SW 1271 (cell line): Measurements from ENCODE around the gene CHI3L1.
A peak's percentile ranks its signal among the peaks of the same experiment; 100 is the strongest.

Experiments used
- DNase-seq, 2 experiments: peaks; one replicate each; lab custom pipeline; 2025; lab: John Stamatoyannopoulos, UW

CHI3L1 gene

DNA sequence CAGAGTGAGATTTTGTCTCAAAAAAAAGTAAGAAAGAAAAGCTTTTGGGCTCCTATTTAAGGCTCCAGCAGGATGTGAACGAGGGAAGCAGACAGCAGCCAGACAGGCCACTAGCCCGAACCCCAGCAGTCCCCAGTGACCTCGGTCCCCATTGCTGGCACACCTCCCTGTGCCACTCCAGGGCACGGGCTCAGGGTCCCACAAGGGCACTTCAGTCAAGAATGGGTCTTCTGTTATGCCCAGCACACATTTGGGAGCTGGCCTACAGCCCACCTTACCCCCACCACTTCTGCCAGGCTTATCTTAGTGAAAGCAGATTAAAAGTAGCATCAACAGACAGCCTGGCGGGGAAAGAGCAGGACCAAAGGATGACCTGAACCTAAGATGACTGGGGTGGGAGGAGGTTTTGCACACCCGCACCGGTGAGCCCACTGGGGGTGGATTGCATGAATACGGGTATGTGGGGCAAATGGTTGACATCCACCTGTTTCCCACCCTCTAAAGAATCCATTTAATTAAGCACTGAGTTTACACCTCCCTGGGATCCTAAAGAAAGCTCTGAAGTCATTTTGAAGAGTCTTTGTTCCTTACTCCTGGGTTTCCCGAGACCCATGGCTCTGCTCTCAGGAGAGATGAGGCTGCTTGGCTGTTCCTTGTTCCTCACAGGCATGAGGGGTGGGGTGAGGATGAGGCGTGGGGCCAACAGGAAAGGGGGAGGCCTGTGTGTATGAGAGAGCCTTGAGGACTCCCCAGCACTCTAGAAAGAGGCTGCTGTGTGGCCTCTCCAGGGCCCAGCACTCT is 4.7 kb downstream of the CHI3L1 start:
- DNase-seq = no peak

DNA sequence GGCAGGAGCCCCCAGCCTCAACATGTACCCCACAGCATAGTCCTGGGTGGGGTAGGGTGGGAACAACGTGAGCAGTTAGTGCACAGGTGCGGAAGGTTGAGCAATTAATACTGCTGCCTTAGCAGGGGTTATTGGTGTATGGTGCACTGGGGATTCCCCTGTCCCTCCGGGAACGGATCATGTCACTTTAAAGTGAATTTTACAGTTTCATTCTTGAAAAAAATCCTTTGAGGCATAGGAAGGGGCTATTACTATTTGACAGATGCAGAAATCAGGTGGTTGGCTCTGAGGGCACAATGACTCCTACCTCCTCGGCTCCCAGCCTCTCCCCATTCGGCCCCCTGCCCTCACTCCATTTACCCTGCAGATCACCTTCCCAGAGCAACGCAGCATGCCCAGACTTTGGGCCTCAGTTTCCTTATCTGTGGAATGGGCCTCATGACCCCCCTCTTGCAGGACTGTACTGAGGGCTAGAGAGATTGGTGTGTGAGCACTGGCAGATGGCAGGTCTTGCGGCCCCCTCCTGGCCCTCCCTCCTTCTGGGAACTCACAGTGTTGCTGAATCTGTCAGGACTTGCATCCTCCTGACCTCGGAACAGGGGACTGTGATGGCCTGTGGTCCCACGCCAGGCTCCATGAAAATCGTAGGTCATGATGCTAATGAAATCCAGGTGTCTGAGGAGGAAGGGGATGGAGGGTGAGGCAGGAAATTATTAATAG is 5.7 kb downstream of the CHI3L1 start:
- DNase-seq = no peak

DNA sequence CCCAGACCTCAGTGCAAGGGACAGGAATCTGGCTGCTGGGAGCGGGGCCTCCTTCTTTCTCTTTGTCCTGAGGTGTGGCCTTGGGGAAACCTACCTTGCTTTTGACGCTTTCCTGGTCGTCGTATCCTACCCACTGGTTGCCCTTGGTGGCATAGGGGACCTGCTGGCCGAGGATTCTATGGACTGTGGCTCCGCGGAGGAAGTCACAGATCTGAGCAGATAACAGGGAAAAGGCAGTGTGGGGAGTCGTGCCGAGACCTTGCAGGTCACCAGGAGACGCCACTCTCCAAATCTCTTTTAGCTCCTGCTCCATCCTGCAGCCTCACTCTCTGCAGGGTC is 6.9 kb downstream of the CHI3L1 start:
- DNase-seq = no peak

DNA sequence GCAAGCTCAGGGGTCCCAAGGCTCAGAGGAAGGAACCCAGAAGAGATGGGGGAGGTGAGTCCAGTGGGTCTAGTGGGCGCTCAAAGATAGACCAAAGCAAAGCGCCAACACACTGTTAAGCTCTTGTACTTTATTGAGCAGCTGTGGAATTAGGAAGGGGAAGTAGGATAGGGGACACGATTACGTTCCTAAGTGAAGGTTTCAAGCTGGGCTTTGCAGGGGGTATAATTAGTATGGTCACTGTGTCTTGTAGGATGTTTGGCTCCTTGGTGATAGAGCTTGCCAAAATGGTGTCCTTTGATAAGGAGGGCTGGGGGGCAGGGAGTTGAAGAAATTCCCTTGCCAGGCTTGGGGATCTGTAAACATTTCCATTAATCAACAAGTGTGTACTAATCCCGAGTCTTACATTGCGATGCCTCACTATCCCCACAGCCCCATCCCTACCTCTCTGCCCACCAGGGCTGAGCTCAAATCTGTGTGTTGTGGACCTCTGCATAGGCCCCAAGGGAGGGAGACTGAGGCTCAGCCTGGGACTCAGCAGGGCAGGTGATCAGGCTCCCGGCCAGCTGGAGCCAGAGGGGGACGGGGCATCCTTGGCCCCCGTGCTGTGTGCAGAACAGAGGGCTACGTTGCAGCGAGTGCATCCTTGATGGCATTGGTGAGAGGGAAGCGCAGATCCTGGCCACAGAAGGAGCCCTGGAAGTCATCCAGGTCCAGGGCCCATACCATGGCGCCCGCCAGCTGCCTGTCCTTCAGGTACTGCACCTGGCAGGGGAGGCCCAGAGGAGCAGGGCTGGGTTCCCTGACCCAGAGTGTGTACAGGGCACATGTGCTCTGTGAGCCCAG is 7.5 kb downstream of the CHI3L1 start:
- no peak for DNase-seq

DNA sequence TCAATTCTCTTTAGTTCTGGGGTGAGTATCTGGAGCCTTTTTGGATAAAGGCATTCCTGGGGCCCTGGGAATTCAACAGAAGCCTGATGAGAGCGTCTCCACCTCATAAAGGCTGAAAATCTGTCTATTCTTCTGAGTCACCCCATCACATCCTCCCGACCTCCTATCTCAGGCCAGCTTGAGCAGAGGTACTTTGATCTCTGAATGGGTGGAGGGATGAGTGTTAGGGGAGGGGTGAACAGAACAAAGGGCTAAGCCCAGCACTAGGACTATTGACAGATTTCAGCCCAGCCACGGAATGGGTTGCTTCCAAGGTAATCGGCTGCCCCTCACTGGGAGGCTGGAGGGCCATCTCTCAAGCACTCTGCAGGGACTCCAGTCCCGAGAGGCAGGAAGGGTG is 8.4 kb downstream of the CHI3L1 start:
- no peak for DNase-seq

DNA sequence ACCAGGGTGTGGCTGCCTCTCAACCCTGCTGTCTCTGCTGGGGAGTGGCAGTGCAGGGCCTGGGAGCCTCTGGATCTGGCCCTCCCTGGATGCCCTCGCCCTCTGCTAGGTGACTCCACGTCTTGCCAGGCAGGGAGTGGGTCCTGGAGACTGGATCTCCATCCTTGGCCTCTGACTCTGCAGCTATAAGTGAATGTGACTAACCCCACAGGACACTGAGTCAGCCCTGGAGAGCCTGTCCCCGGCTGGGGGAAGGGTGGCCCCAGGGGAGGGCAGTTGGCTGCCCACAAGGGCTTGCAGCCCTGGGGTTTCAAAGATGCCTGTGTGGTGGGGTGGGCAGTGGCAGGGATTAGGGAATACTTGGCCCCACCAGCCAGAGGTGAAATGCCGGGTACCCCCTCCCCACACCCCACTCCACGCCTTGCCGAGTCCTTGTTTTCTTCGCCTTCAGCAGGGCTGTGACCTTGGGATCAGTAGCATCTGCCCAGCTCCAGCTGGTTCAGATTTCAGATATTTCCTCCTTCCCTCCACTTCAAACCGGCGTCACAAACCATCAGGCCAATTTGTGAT is 8.9 kb downstream of the CHI3L1 start:
- DNase-seq = peak in 1 of 2 experiments; percentile 1

DNA sequence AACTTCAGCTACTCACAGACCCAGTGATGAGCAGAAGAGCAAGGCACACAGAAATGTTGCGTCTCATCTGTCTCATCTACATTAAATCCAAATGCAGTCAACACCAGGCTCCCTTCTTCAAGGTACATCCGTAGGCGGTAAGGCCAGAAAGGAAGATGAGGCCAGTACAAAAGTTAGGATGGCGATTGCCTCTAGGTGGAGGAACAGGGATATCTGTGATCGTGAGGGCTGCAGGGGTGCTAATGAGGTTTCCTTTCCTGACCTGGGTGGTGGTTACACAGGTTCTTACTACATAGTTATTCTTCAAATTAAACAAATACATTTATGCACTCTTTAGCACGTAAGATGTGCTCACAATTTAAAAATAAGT is 9.5 kb downstream of the CHI3L1 start:
- DNase-seq = no peak

DNA sequence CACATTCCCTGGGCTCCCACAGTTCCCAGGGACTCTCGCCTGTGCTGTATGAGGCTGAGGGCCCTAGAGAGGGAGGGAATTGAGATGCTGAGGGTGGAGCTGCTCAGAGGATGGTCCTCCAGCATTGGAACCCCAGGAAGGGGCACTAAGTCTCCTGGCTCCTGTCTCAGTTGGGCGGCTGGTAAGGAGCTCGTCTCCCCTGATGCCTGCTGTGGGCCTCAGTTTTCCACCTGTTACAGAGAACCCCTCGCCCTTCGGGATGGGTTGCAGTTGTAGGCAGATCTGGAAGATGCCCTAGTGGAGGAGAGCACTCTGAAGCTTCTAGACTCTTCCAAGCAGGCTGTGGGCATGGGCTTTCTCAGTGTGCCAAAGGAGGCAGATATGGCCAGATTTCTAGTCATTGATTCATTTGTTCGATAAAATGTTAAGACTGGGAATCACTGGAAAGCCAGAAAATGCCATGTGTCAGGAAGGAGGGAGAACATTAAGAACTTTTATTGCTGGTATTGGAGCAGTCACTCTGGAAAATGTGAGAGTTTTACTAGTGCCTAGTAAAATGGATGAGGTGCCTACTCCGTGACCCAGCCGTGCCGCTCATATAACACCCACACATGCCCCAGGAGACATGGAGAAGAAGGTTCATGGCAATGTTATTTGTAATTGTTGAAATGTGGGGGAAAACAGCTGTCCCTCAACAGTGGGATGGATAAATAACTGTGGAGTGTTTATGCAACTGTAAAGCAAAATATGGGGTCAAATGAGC is 10.1 kb downstream of the CHI3L1 start:
- DNase-seq = no peak

DNA sequence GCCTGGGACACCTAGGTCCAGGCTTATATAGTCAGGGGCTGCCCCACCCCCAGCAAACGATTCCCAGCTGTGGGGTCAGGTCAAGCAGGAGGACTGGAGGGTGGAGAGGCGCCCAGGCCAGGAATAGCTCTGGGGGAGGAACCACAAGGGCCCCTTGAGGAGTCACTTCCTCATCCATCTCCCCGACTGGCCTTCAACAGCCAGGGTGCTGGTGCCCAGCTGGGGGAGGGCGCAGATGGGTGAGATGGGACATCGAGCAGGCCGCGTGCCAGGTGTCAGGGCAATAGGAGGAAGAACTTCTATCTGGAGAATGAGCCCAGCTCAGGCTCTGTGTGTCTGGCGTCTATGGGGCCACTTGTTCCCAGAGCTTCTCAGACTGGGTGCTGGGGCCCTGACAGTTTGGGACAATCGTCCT is 10.7 kb downstream of the CHI3L1 start:
- DNase-seq = no peak

DNA sequence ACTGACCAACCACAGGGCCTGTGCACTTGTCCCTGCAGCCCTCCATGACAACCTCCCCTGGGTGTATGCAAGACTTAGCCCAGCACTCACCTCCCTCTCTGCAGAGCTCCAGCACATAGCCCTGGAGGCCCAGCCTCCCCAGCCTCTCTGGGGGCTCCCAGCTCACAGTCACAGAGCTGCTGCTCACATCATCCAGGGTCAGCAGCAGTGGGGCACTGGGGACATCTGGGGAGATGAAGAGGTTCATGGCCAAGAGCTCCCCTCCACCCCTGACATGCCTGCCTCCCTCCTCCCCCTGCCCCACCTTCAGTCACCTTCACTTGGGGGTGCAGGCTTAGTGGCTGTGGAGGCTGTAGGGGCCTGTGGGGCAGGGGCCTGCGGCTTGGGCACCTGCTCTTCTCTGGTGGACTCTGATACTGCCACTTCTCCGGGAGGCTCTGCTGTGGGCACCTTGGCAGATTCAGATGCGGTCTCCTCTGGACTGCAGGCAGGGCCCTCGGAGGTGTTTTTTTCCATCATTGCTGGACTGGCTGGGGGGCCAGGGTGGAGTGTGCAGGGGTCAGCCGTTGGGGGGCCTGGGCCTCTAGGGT is 11.2 kb downstream of the CHI3L1 start, which contains the start of gene MYBPH:
Gene MYBPH (minus strand): TSS at position 590 of the 590 bp plus-strand sequence. CDS start 71 bp downstream, at position 519.
- DNase-seq = no peak

DNA sequence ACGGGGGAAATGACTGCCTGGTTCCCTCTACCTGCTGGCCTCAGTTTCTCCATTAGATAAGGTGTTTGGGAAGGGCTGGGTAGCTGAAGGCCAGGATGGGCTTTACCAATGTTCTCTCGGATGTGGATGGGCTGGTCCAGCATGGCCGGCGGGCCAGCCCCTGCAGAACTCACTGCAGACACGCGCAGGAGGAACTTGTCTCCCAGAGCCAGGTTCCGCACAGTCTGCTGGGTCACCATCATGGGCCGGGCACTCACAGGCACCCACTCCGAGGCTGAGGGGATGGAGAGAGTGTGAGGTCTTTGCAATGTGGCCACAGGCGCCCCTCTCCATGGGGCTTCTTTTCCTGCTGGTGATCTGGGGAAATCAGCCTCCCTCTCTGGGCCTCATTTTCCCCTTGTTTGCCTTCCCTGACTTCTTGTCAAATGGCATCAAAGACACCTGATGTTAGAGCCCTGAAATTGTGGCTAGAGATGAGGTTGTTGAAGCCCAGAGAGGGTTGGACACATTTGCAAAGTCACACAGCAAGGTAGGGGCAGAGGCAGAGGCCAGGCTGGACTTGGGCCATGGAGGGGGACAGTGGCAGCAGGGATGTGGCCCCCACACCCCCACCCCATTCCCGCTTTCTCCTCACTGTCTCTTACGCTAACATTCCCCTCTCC is 12.0 kb downstream of the CHI3L1 start:
- no peak for DNase-seq

DNA sequence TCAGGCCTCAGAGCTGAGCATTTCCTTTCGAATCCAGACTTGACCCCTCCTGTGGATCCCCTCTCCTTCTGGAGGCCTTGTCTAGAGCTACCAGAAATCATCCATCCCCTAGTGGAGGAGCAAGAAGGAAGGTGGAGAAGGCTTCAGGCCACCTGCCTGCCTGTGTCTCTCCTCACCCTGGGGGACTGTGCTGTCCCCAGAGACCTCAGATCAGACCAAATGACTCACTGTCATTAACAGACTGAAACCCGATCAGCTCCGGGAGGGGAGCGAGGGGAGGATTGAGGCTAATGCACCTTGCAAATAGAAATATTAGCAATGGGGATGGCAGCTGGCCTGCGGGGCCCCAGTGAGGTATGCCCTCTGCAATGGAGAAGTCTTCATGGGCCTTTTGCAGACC is 12.9 kb downstream of the CHI3L1 start:
- DNase-seq = no peak

DNA sequence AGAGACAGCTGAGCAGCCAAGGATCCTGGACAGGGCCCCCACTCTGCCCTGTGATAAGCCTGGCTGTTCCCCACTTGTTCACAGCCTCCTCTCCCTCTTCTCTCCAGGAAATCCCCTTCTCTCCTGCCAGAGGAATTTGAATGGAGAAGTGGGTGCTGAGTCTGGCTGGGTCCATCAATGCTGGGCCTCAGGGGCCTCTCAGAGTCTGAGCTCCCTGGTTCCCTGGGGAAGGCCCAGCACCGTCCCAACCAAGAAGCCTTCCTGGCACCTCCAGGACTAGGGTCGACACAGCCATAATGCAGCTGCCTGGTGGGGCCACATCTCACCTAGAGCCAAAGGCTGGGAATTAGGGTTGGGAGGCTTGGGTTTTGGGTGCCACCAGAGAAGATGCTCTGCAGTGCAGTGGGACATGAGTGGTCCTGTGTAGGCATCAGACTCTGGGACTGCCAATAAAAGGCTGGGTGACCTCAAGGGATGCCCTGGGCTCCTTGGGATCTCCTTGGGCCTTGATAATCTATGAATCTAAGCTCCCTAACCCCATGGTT is 13.4 kb downstream of the CHI3L1 start:
- no peak for DNase-seq

DNA sequence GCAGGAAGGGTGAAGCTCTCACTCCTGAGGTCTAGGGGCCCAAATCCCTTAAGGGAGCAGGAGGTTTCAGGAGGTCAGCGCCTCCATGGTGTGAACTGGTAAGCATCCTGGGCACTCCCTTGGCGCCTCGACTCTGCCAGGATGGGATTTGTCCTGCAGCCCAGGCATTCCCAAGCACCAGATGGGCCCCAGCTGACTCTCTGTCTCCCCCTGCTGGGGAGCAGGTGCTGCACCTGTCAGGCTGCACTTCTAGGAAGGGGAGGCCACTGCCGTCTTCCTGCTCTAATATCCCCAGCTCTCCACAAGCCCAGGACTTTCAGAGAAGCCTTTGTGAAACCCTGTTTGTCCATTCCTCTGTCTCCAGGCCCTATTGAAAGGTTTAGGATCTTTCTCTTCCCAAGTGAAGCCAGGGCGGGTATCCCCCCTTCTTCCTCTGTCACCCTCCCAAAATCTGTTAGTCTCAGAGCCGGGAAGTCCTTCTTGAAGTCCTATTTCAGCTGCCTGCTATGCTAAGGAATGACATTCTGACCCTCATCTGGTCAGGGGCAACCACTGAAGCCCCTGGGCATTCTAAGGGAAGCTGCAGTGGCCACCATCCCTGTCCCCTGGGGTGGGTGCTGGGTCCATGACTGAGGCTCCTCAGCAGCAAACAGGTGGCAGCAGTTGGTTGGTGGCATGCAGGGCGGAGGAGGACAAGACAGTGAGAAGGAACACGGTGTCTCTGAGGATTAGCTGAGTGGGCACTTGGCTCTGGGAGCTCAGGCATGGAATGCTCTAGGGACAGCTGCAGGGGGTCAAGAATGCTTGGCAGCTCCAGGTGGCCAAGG is 14.1 kb downstream of the CHI3L1 start:
- DNase-seq = peak in 1 of 2 experiments; percentile 4

DNA sequence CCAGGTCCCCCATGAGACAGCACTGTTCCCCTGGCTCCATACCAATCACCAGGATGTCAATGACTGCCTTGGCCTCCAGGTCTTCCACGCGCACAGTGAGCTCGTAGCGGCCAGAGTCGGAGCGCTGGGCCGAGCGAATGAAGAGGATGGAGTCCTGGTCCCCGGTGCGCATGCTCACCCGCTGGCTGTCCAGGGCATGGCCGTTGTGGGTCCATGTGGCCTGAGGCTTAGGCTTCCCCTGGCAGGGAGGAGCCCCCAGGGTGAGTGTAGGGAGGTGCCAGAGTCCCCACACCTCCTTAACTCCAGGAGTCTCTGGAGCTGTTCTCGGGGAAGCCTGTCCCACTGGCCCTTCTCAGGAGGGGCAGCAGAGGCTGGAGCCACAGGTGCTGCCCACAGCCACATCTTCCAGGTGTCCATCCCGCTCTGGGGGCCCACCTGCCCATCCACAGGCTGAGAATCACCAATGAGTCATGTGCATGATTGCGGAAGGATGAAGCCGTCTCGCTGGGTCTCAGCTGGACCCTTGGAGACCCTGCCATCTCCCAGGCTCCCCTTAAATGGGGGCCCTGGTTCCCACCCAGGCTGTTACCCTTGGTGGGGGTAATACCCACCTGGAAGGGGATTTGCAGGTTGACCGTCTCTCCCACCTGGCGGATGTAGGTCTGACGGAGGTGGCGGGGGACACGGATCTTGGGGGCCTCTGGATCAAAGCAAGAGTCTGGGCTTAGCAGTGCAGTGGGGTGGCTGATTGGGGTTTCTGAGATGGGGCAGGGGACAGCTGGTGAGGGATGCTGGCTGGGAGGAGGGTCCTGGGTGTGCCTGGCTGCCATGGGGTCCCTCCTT is 14.9 kb downstream of the CHI3L1 start:
- no peak for DNase-seq

DNA sequence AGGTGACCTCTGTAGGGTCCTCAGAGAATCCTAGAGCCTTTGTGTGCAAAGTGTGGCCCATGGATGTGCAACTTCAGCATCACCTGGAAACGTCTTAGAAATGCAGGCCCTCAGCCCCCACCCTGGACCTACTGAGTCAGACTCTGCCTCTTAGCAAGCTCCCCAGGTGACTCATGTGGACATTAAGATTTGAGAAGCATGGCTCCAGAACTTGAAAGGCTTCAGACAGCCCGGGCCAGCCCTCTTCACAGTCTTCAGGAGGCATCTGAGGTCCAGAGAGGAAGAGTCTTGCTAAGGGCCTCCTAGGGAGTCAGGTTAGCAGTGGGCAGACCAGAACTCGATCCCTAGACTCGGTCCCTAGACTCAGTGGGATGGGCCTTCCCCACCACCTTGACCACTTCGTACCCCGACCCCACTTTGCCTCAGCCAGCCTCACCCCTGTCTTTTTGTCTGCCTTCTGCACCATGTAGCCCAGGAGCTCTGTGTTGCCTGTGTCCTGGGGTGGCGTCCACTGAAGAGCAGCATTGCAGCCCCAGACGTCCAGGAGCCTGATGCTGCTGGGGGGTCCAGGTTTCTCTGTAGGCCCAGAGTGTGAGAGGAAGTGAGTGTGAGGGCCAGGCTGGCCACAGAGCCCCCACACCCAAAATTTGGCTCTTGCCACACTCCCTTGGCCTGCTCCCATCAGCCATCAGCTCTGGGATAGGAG is 15.7 kb downstream of the CHI3L1 start:
- no peak for DNase-seq

DNA sequence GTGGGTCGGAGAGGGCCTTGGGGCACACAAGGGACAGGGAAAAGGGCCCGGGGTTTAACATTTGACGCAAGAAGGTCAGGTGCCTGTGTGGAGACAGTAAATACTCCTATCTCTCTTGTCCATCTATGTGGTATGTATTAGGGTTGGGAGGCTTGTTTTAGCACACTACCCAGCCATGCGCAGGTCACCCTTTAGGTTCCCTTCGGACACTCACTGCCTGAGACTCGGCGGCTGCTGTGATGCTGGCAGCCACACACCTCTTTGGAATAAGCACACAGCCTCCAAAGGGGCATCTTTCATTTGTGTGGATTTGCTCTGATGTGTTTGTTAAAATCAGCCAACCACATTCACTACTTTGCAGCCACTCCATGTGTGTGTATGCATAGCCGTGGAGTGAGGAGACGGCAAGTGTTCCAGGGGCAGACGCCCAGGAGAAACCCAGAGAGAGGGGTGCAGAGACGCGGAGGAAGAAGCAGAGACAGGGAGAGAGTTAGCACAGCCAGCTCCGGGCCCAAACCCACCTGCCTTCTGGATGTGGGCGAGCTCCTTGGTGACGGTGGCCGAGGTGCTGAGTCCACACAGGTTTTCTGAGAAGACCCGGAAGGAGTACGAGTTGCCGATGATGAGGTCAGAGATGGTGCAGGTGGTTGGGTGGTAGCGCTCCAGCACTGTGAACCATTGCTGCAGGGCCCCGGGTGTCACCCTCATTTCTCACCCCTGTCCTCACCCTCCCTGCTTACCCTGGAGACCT is 16.6 kb downstream of the CHI3L1 start:
- no peak for DNase-seq
